Inflammatory macrophage (primary cell): ENCODE measurements around the gene USP32.
"Not testable (repeated sequence)": the region's sequence is repeated elsewhere in the genome, so short reads cannot be mapped to it uniquely, and the experiment has no call there.

Experiments used
- DNase-seq, 2 donors: peaks; one replicate each; pipeline ENCODE4 v3.0.0-alpha.2; 2020 to 2022
- total RNA-seq, 18 experiments: gene quantifications; one replicate each; lab custom pipeline; 2026; ENCODE audit warnings: mixed read lengths in 6 of 18, inconsistent platforms in 2 of 18; lab: John Stamatoyannopoulos, UW

Gene USP32
- total RNA-seq: 98.5 to 215 (median 146) reads per million in 18 experiments

GRCh38 chr17:60392042-60392844 lies at the start of gene USP32:
TSS of gene USP32 (minus strand) at chr17:60392133. CDS start at chr17:60391939, 194 bp downstream.
- peak; percentile 98 to 99 for DNase-seq

GRCh38 chr17:60439501-60439900 lies 47.6 kb upstream of the USP32 start:
- DNase-seq: peak in 1 of 2 donors; percentile 24

GRCh38 chr17:60436676-60437075 lies 44.7 kb upstream of the USP32 start:
- DNase-seq: peak; percentile 32 to 63

GRCh38 chr17:60435244-60436167 lies 43.6 kb upstream of the USP32 start:
- DNase-seq: peak; percentile 87 to 89

- not testable (repeated sequence) for DNase-seq
Measured at GRCh38 chr17:60433021-60433997, 41.4 kb upstream of the USP32 start.

- not testable (repeated sequence) for DNase-seq
Measured at GRCh38 chr17:60430561-60430960, 38.6 kb upstream of the USP32 start.

GRCh38 chr17:60428491-60428890 lies 36.6 kb upstream of the USP32 start:
- not testable (repeated sequence) for DNase-seq

- DNase-seq: no peak
Measured at GRCh38 chr17:60426596-60426995, 34.7 kb upstream of the USP32 start.

GRCh38 chr17:60425626-60426025 lies 33.7 kb upstream of the USP32 start:
- DNase-seq: no peak

- no peak for DNase-seq
Measured at GRCh38 chr17:60423865-60424264, 31.9 kb upstream of the USP32 start.

GRCh38 chr17:60422162-60422665 lies 30.3 kb upstream of the USP32 start, which contains the start of gene CHCT1:
TSS of gene CHCT1 (plus strand) at chr17:60422489. CDS start at chr17:60422593, 104 bp downstream.
- peak; percentile 49 to 73 for DNase-seq

GRCh38 chr17:60421273-60422161 lies 29.6 kb upstream of the USP32 start:
- peak; percentile 75 to 77 for DNase-seq

GRCh38 chr17:60419875-60420274 lies 27.9 kb upstream of the USP32 start:
- not testable (repeated sequence) for DNase-seq

GRCh38 chr17:60419003-60419402 lies 27.1 kb upstream of the USP32 start:
- DNase-seq: not testable (repeated sequence)

GRCh38 chr17:60416368-60416925 lies 24.5 kb upstream of the USP32 start:
- DNase-seq: no peak

- DNase-seq: no peak
Measured at GRCh38 chr17:60415146-60415545, 23.2 kb upstream of the USP32 start.

GRCh38 chr17:60412701-60413100 lies 20.8 kb upstream of the USP32 start:
- DNase-seq: no peak

GRCh38 chr17:60410001-60410400 lies 18.1 kb upstream of the USP32 start:
- DNase-seq: no peak

GRCh38 chr17:60406887-60407286 lies 15.0 kb upstream of the USP32 start:
- no peak for DNase-seq

GRCh38 chr17:60403962-60404361 lies 12.0 kb upstream of the USP32 start:
- no peak for DNase-seq
